ENCODE measurements around the gene PTRH1. TPM values are rescaled to one million over a fixed set of nuclear protein-coding genes. Genes with fewer than 3 reads are reported as not detected.

Gene PTRH1
- total and polyA plus RNA-seq, 2 of the 4 experiments (the other 2 are of a cell fraction), result 5.4 to 14.8 TPM

- H2BK120ac ChIP-seq (ENCODE audit: low read depth, low read length), result no peak overlapping the region
- in situ Hi-C loops (cut with MboI; ENCODE audit: low sequenced_read_pairs), result no loop called here
- H2BK15ac ChIP-seq (ENCODE audit: low read depth, low read length), result no peak overlapping the region
- H4K5ac ChIP-seq (ENCODE audit: low read depth, low read length), result no peak overlapping the region
- no peak overlapping the region for H3K9ac ChIP-seq (ENCODE audit: low read depth, low read length)
- H3K79me1 ChIP-seq (ENCODE audit: low read depth in 1 of 2, low read length in 2 of 2), result peaks cover 4 to 12% of the 10 kb centered on the region in 2 experiments; a peak in 2 of 4 replicates
- DNase-seq (no peak), ATAC-seq (ENCODE audit: low read depth) (no peak)
- dilution Hi-C loops (cut with HindIII; ENCODE audit: low sequenced_read_pairs, unreplicated experiment), result no loop called here
- CTCF ChIA-PET, result interaction anchor here (1.5 to 1.6 kb wide), 2 partner anchors 137 to 141 kb away, joined by 4 to 6 read pairs; no protein-coding TSS in a partner anchor
- no peak overlapping the region for H3K27ac ChIP-seq (ENCODE audit: insufficient read depth, low read length)
- no peak overlapping the region for H3K14ac ChIP-seq (replicated peaks; ENCODE audit: low read depth, low read length)
- H2BK20ac ChIP-seq (ENCODE audit: low read depth, low read length), result no peak overlapping the region
- H3K18ac ChIP-seq (ENCODE audit: low read depth, low read length), result no peak overlapping the region
- H3K4ac ChIP-seq (ENCODE audit: low read depth, low read length), result no peak overlapping the region
- no peak overlapping the region for H3K23ac ChIP-seq (ENCODE audit: low read depth, low read length)
- no peak overlapping the region for H4K8ac ChIP-seq (ENCODE audit: low read depth in 2 of 2, low read length in 2 of 2)
- H4K91ac ChIP-seq (ENCODE audit: insufficient read depth, low read depth, low read length), result no peak overlapping the region
- no peak overlapping the region for H2AFZ ChIP-seq (replicated peaks; ENCODE audit: low read length, poor library complexity)
- BruUV-seq (replicated peaks), result no TSS peak
- no peak overlapping the region for H3K4me3 ChIP-seq (ENCODE audit: insufficient read depth, low read depth, low read length)
- no peak overlapping the region for H2AK9ac ChIP-seq (replicated peaks; ENCODE audit: low read depth, low read length, poor library complexity)
- POLR2A ChIA-PET (ENCODE audit: unreplicated experiment), result no interaction called here
- no peak overlapping the region for H2BK5ac ChIP-seq (ENCODE audit: low read depth, low read length, poor library complexity, severe bottlenecking)
- no peak for TF ChIP-seq SMC3 (IDR thresholded peaks at IDR 0.05; ENCODE audit: low read depth, low read length)
- TF ChIP-seq ELK1 (IDR thresholded peaks at IDR 0.05; ENCODE audit: borderline replicate concordance, low read depth, low read length), result no peak
- no peak for TF ChIP-seq MAZ (IDR thresholded peaks at IDR 0.05; ENCODE audit: borderline replicate concordance, low read depth, low read length)
- TF ChIP-seq MAFK (IDR thresholded peaks at IDR 0.05; ENCODE audit: low read depth, low read length), result no peak
- no peak for TF ChIP-seq USF2 (IDR thresholded peaks at IDR 0.05; ENCODE audit: low read depth, low read length)
- TF ChIP-seq CEBPB (IDR thresholded peaks at IDR 0.05; ENCODE audit: low read depth, low read length), result no peak
- TF ChIP-seq BHLHE40 (IDR thresholded peaks at IDR 0.05; ENCODE audit: low read depth, low read length), result no peak
- TF ChIP-seq CTCF (conservative IDR thresholded peaks at IDR 0.05; ENCODE audit: low read depth, low read length), result no peak
- no peak for TF ChIP-seq MXI1 (IDR thresholded peaks at IDR 0.05; ENCODE audit: borderline replicate concordance, low read depth, low read length)
- TF ChIP-seq RAD21 (IDR thresholded peaks at IDR 0.05; ENCODE audit: low read length), result no peak
- no peak for TF ChIP-seq RCOR1 (IDR thresholded peaks at IDR 0.05; ENCODE audit: insufficient replicate concordance, low read length)
- TF ChIP-seq FOS (IDR thresholded peaks at IDR 0.05; ENCODE audit: low read depth, low read length), result no peak
- TF ChIP-seq CHD1 (IDR thresholded peaks at IDR 0.05; ENCODE audit: low read depth, low read length), result no peak
- no peak for TF ChIP-seq NFE2L2 (IDR thresholded peaks at IDR 0.05; ENCODE audit: low read depth, low read length)
- TF ChIP-seq RFX5 (IDR thresholded peaks at IDR 0.05; ENCODE audit: low read depth, low read length), result no peak
- no peak for TF ChIP-seq POLR2A (IDR thresholded peaks at IDR 0.05; ENCODE audit: low read depth, low read length)
- 0 out of 2 replicates have a peak, but pooled peaks cover 3% of the 10 kb centered on the region for H3K27me3 ChIP-seq (ENCODE audit: control insufficient read depth, insufficient read depth, low read length)
- H3K4me1 ChIP-seq (ENCODE audit: control insufficient read depth, insufficient read depth, low read length), result peaks cover 6% of the 10 kb centered on the region
- WGBS, 2 experiments (ENCODE audit: extremely low coverage in 2 of 2, insufficient read length in 1 of 2), result 80% methylated on average over 2 of the region's 2 CpGs; no CpG with 5 or more reads in 1 of the 2 experiments
- H4K20me1 ChIP-seq (ENCODE audit: insufficient read depth, low read length), result no peaks in the 10 kb centered on the region
- peaks cover 5% of the 10 kb centered on the region; the same call in 1 of the 2 replicates for H3K36me3 ChIP-seq (ENCODE audit: control insufficient read depth, insufficient read depth, low read length)
- no peak overlapping the region for H3K56ac ChIP-seq (ENCODE audit: extremely low read depth, insufficient read depth, low read length)
- no peak overlapping the region; the same call in 1 of the 2 replicates for H2AK5ac ChIP-seq (ENCODE audit: low read depth, low read length)
- H3K9me3 ChIP-seq (ENCODE audit: control insufficient read depth, insufficient read depth, low read length), result no peaks in the 10 kb centered on the region
- no peaks in the 10 kb centered on the region for H3K9me1 ChIP-seq (ENCODE audit: insufficient read depth, low read length)
- intact Hi-C loops (cut with micrococcal nuclease), result loop anchor here (1.0 to 5.0 kb wide), 3 partner anchors 137 to 226 kb away; no protein-coding TSS in a partner anchor
- no peak overlapping the region for H3K4me2 ChIP-seq (ENCODE audit: low read depth, low read length)
These were observed 18.2 kb upstream of the PTRH1 start for GRCh38 chr9:127733614-127734013.

Data from IMR-90 (cell line).